NCI-H2227 treated with DMSO at 0.1 percent for 48 hours (cell line): ENCODE data around the gene ATXN1.

Experiments
- DNase-seq: peaks from one replicate; lab custom pipeline; 2025; lab: John Stamatoyannopoulos, UW

The ATXN1 gene

GRCh38 chr6:16697437-16698161 is 63.7 kb downstream of the ATXN1 start:
- no peak for DNase-seq

GRCh38 chr6:16696496-16696895 is 64.8 kb downstream of the ATXN1 start:
- DNase-seq = no peak

GRCh38 chr6:16694781-16695578 is 66.3 kb downstream of the ATXN1 start:
- DNase-seq = no peak

GRCh38 chr6:16691324-16691723 is 69.9 kb downstream of the ATXN1 start:
- no peak for DNase-seq

GRCh38 chr6:16690608-16691142 is 70.6 kb downstream of the ATXN1 start:
- DNase-seq = no peak

- DNase-seq = no peak
Measured at GRCh38 chr6:16689788-16690607, 71.3 kb downstream of the ATXN1 start.

- DNase-seq = no peak
Measured at GRCh38 chr6:16688984-16689636, 72.2 kb downstream of the ATXN1 start.

DNA sequence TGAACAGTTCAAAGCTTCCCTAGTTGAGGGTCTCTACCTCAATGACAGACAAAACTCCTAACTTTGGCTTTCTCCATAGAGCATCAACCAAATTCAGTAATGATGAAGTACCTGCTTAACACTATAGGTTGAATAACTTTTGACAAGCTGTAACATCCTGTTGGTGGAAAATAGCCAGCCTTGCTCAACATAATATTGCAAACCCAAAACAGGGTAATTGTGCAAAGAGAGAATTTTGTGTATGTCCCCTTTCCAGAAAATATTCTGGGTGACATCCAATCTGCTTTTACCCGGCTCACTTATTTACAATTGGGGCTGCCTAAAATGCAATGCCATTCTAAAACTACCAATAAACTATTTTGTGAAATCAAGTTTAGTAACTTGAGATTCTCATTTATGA is 72.8 kb downstream of the ATXN1 start:
- DNase-seq = no peak

DNA sequence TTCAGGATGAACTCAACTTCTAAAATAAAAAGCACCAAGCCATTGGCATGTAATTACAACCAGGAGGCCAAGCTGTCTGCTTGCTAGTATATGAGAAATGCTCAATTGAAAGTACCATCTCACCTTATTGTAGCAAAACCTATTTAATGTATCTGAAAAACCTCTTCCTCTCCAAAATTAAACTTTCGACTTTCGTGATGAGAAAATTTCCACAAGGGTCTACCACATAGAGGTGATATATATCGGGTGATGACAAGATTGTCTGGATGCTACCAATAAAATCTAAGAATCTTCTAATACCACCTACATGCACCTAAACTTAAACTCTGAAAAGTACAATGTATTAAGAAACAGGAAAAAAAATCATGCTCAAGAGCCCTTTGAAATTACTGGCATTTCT is 74.2 kb downstream of the ATXN1 start:
- no peak for DNase-seq

- DNase-seq = no peak
Measured at GRCh38 chr6:16684896-16685554, 76.2 kb downstream of the ATXN1 start.

DNA sequence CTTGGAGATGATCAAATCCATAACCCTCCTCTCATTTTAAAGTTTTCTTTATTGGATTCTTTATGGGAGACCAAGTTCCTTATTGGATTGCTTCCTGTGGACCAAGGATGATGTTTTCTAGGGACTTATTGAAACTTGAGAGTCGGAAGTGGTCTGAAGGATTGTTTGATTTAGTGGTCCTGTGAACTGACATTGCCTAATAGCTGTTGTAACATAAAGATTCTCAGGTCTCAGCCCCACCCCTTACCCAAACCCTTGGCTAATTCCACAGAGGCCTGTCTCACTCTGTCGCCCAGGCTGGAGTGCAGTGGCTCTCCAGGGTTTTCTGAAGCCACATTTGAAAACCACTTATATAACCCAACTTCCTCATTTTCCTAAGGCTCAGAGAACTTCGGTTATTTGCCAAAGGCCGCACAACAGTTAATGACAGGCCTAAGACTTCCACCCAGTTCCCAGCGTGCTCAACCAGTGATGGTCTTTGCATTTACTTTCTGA is 77.0 kb downstream of the ATXN1 start:
- DNase-seq = no peak

DNA sequence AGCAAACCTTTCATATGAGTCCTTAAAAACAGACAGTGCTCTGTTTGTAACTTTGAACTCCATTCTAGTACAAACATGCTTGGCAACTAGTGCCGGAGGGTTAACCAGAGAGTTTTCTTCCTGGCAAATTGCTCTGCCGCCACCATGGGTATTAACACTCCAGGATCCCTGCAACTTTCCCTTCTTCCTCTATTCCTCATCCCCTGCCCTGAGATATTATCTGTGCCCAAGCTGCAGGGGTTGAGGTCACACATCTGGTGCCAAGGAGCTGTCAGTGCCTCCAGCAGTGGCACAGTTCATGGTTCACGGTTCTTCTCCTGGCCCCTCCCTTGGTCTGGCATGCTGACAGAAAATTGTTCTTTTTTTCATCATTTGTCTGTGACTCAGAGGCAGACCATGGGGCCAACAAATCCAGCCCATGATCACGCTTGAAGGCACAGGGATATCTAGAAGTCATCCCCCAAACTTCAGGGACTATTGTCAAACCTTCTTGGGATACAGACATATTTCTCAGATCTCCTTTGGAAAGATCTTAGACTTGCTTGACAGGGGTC is 77.5 kb downstream of the ATXN1 start:
- no peak for DNase-seq

DNA sequence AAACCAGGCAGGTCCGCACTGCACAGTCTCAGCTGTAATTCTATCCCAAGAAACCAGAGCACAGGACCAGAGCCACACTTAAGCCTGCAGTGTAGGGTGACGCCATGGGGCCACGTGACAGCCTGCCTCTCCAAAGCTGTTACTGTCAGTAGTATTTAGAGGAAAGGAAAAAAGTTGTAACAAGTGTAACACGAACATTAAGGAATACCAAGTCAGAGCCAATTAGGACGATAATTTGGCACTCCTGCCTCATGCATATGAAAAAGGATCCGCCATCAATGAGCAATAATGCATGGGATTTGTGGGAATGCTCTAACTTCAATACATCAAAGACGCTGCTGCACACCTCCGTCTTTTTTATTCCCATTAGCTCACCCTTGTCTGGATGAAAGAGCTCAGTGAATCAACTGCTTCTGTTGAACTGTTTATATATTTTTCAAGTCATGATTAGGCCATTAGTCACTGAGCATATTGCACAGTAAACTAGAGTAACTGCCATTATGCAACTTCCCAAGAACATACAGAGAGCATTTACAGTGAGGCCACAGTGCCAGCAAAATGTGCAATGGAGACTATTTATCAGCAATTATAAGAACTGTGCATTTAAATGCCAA is 79.9 kb downstream of the ATXN1 start:
- DNase-seq = no peak

GRCh38 chr6:16679050-16679449 is 82.2 kb downstream of the ATXN1 start:
- no peak for DNase-seq

DNA sequence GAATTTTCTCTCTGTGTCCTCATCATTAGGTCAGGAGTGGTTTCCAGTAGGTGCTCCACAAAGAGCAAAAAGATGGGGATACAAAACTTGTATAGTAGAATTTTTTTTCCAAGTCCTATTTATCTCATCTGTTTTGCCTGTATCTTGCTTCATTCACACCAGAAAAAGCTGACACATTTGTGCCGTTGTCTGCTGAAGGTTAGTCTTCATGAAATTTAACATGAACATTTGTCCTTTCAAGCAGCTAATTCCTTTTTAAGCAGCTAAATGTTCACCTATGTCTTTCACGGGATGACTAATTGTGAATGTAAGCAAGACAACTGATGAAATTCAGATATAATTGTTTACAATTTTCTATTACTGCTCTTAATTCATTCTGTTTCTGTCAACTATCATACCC is 83.8 kb downstream of the ATXN1 start:
- DNase-seq = no peak

- DNase-seq = no peak
Measured at GRCh38 chr6:16676978-16677377, 84.3 kb downstream of the ATXN1 start.

DNA sequence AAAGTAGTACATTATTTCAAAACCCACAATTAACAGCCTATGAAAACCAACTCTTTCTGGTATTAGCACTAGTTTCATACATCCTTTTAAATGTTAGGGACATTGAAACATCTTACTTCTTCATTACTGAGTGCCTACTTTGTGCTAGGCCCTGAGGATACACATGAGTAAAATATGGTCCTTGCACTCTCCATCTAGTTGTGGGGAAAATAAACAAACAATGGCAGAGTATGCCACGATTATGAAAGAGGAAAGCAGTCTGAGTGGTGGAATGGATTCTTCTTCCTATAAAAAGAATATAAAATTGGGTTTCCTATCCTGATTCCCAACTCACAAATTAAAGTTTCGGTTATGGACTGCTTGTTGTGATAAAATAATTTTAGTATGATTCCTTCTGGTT is 84.9 kb downstream of the ATXN1 start:
- no peak for DNase-seq

DNA sequence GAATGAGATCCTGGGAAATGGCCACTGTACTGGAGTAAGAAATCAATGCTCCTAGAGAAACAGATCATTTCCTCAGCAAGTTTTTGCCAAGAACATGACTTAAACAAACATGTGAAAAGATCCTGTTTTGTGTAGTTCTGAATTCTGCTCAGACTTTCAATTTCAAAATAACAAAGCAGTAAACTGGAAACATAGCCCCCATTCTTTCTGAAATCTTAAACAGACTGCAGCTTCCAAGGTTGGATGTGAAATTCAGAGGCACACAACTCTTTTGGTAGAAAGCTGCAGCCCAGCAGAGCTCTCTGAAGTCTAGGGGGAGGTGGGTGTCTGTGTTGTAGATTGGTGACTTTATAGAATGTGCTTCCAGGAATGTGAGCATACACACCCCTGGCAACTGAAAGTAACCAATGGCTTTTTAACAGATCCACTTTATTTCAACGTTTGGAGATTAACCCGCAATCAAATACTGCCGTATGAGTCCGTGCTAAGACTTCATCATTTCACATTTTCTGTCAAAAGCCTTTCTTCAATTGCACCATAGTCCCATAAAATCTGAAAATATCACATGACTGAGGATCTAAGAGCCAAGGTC is 86.4 kb downstream of the ATXN1 start:
- no peak for DNase-seq

- no peak for DNase-seq
Measured at GRCh38 chr6:16673011-16673797, 88.1 kb downstream of the ATXN1 start.
